NB4 (cell line): Measurements from ENCODE around the gene LINC01488.

Experiments used
- CTCF ChIP-seq: IDR thresholded peaks from one replicate; pipeline ENCODE4 v1.5.1; 2012; ENCODE audit warnings: low read depth, low read length
- POLR2A ChIP-seq: IDR thresholded peaks from 2 replicates; pipeline ENCODE4 v1.6.1; 2011; ENCODE audit warnings: mild to moderate bottlenecking; ENCODE audit not compliant: insufficient read length; ENCODE audit errors: extremely low read depth

GRCh38 chr11:69513196-69513595 is 31.7 kb downstream of the LINC01488 start:
- TF ChIP-seq POLR2A, result no peak
- no peak for TF ChIP-seq CTCF
